ENCODE measurements around the gene DAB2. TPM values are rescaled to one million over a fixed set of nuclear protein-coding genes. Genes with fewer than 3 reads are reported as not detected.

DAB2 gene
- polyA plus RNA-seq, 1 donor (not counting 4 experiments of a cell fraction or from before 2014, with no cell fraction given): 10.4 TPM

- H3K4me3 ChIP-seq (ENCODE audit: control insufficient read depth in 2 of 3, extremely low read depth in 1 of 3, insufficient read depth in 2 of 3, low read depth in 1 of 3, low read length in 3 of 3): no peak overlapping the region
- no peaks in the 10 kb centered on the region for H3K9me3 ChIP-seq (ENCODE audit: control insufficient read depth, low read depth, low read length)
- no peaks in the 10 kb centered on the region for H3K36me3 ChIP-seq (ENCODE audit: control insufficient read depth in 2 of 2, extremely low read depth in 1 of 2, insufficient read depth in 2 of 2, low read length in 2 of 2)
- H4K20me1 ChIP-seq (ENCODE audit: control insufficient read depth, extremely low read depth, insufficient read depth, low read length): no peaks in the 10 kb centered on the region
- DNase-seq (ENCODE audit: low read depth, low spot score) (no peak), FAIRE-seq (no peak)
- no peak overlapping the region for H3K27ac ChIP-seq (ENCODE audit: control insufficient read depth, insufficient read depth, low read length)
- H3K27me3 ChIP-seq (ENCODE audit: control insufficient read depth, extremely low read depth, insufficient read depth, low read length): no peaks in the 10 kb centered on the region
- no peak overlapping the region for H2AFZ ChIP-seq (ENCODE audit: control insufficient read depth, low read length)
- no peak overlapping the region for H3K9ac ChIP-seq (ENCODE audit: control insufficient read depth, extremely low read depth, insufficient read depth, low read length)
- H3K4me2 ChIP-seq (ENCODE audit: control insufficient read depth, extremely low read depth, insufficient read depth, low read depth, low read length): no peak overlapping the region
- TF ChIP-seq, protein P1, sequence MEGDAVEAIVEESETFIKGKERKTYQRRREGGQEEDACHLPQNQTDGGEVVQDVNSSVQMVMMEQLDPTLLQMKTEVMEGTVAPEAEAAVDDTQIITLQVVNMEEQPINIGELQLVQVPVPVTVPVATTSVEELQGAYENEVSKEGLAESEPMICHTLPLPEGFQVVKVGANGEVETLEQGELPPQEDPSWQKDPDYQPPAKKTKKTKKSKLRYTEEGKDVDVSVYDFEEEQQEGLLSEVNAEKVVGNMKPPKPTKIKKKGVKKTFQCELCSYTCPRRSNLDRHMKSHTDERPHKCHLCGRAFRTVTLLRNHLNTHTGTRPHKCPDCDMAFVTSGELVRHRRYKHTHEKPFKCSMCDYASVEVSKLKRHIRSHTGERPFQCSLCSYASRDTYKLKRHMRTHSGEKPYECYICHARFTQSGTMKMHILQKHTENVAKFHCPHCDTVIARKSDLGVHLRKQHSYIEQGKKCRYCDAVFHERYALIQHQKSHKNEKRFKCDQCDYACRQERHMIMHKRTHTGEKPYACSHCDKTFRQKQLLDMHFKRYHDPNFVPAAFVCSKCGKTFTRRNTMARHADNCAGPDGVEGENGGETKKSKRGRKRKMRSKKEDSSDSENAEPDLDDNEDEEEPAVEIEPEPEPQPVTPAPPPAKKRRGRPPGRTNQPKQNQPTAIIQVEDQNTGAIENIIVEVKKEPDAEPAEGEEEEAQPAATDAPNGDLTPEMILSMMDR (optimal IDR thresholded peaks at IDR 0.05 in 1 of 3, IDR thresholded peaks at IDR 0.05 in 1 of 3, conservative IDR thresholded peaks at IDR 0.05 in 1 of 3; ENCODE audit: extremely low read depth in 1 of 3, insufficient read depth in 2 of 3, low read length in 3 of 3): no peak
- TF ChIP-seq EZH2 (IDR thresholded peaks at IDR 0.05; ENCODE audit: low read length): no peak
- H3K4me1 ChIP-seq (ENCODE audit: control insufficient read depth, extremely low read depth, insufficient read depth, low read length): no peaks in the 10 kb centered on the region
- no peaks in the 10 kb centered on the region for H3K9me1 ChIP-seq (ENCODE audit: control insufficient read depth, extremely low read depth, insufficient read depth, low read length)
- dilution Hi-C loops (cut with MboI; ENCODE audit: extremely low pct_ligation_motif_present, low sequenced_read_pairs): no loop called here
- H3K79me2 ChIP-seq (ENCODE audit: control insufficient read depth, insufficient read depth, low read length): no peaks in the 10 kb centered on the region
Measured at GRCh38 chr5:39333104-39333503, 91.7 kb downstream of the DAB2 start.

DNA sequence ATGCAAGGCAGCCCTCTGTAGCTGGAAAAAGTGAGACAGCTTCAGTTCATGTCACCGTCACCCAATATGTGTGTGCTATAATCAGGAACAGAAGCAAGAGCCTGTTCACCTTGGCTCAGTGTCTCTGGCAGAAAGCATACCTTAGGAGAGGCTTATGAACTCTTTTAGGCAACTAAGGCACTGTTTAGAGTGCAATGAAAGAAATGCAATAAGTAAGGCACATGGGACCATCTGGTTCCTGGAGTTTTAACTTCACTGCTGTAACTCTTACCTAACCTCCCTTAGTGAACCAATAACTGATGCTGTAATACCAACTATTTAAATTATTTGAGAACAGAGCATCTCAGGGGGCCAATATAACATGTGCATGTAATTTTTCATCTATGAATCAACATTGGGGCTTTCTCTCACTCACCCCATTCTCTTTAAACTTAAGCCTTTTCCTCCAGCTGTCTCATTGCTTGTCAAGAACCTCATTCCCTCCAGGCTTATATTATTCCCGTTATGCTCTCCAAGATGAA is 92.9 kb downstream of the DAB2 start:
- H4K20me1 ChIP-seq (ENCODE audit: control insufficient read depth, extremely low read depth, insufficient read depth, low read length): no peaks in the 10 kb centered on the region
- H3K36me3 ChIP-seq (ENCODE audit: control insufficient read depth in 2 of 2, extremely low read depth in 1 of 2, insufficient read depth in 2 of 2, low read length in 2 of 2): no peaks in the 10 kb centered on the region
- no peak for DNase-seq (ENCODE audit: low read depth, low spot score)
- no peaks in the 10 kb centered on the region for H3K9me1 ChIP-seq (ENCODE audit: control insufficient read depth, extremely low read depth, insufficient read depth, low read length)
- dilution Hi-C loops (cut with MboI; ENCODE audit: extremely low pct_ligation_motif_present, low sequenced_read_pairs): no loop called here
- H3K4me3 ChIP-seq (ENCODE audit: control insufficient read depth in 2 of 3, extremely low read depth in 1 of 3, insufficient read depth in 2 of 3, low read depth in 1 of 3, low read length in 3 of 3): no peak overlapping the region
- no peak for FAIRE-seq
- H3K4me2 ChIP-seq (ENCODE audit: control insufficient read depth, extremely low read depth, insufficient read depth, low read depth, low read length): no peak overlapping the region
- H3K4me1 ChIP-seq (ENCODE audit: control insufficient read depth, extremely low read depth, insufficient read depth, low read length): no peaks in the 10 kb centered on the region
- TF ChIP-seq, protein P1 (optimal IDR thresholded peaks at IDR 0.05 in 1 of 3, IDR thresholded peaks at IDR 0.05 in 1 of 3, conservative IDR thresholded peaks at IDR 0.05 in 1 of 3; ENCODE audit: extremely low read depth in 1 of 3, insufficient read depth in 2 of 3, low read length in 3 of 3): no peak
- no peak for TF ChIP-seq EZH2 (IDR thresholded peaks at IDR 0.05; ENCODE audit: low read length)
- no peak overlapping the region for H3K9ac ChIP-seq (ENCODE audit: control insufficient read depth, extremely low read depth, insufficient read depth, low read length)
- no peak overlapping the region for H3K27ac ChIP-seq (ENCODE audit: control insufficient read depth, insufficient read depth, low read length)
- no peaks in the 10 kb centered on the region for H3K9me3 ChIP-seq (ENCODE audit: control insufficient read depth, low read depth, low read length)
- H2AFZ ChIP-seq (ENCODE audit: control insufficient read depth, low read length): no peak overlapping the region
- H3K27me3 ChIP-seq (ENCODE audit: control insufficient read depth, extremely low read depth, insufficient read depth, low read length): no peaks in the 10 kb centered on the region
- H3K79me2 ChIP-seq (ENCODE audit: control insufficient read depth, insufficient read depth, low read length): no peaks in the 10 kb centered on the region
